ENCODE data around the gene G6PC1.

DNA sequence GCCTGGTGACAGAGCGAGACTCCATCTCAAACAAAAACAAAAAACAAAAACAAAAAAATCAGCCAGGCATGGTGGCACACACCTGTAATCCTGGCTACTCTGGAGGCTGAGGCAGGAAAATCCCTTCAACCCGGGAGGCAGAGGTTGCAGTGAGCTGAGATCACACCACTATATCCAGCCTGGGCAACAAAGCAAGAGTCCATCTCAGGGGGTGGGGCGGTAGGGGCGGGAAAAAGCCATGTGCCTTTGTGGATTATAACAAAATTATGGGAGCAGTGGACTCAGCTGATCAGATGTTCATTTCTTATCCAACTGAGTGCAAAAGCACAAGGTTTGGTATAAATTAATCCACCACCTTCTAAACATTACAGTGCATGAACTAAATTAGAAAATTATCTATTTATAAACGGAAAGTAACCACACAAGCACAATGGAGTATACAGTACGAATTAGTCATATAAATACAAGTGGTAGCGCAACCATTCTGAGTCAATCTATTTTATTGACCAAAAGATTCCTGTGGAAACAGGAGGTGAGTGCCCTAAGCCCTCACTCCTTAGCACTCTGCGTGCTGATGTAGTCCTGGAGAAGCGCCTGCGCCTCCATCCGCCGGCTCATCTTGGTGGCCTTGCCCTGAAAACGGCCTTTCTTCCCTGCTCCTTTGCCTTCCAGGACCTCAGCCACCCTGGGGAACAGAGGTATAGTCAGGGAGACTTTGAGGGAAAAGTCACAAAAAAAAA is 49.6 kb downstream of the G6PC1 start:
- TF ChIP-seq, protein P1, sequence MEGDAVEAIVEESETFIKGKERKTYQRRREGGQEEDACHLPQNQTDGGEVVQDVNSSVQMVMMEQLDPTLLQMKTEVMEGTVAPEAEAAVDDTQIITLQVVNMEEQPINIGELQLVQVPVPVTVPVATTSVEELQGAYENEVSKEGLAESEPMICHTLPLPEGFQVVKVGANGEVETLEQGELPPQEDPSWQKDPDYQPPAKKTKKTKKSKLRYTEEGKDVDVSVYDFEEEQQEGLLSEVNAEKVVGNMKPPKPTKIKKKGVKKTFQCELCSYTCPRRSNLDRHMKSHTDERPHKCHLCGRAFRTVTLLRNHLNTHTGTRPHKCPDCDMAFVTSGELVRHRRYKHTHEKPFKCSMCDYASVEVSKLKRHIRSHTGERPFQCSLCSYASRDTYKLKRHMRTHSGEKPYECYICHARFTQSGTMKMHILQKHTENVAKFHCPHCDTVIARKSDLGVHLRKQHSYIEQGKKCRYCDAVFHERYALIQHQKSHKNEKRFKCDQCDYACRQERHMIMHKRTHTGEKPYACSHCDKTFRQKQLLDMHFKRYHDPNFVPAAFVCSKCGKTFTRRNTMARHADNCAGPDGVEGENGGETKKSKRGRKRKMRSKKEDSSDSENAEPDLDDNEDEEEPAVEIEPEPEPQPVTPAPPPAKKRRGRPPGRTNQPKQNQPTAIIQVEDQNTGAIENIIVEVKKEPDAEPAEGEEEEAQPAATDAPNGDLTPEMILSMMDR (IDR thresholded peaks at IDR 0.05; ENCODE audit: low read depth, low read length, poor library complexity, severe bottlenecking): no peak
- TF ChIP-seq EZH2phosphoT487 (IDR thresholded peaks at IDR 0.05; ENCODE audit: borderline replicate concordance, low read length): no peak

All from DOHH2 (cell line).